HEK293 (cell line): ENCODE measurements around the gene RBFOX1.

ENCODE experiments used
- KLF16 ChIP-seq: fragments of 450-650 bp; formaldehyde crosslinking; IDR thresholded peaks from 2 replicates; pipeline ENCODE4 v1.5.1; 2017; ENCODE audit warnings: missing biosample characterization, missing genetic modification characterization
- ZNF223 ChIP-seq: fragments of 450-650 bp; formaldehyde crosslinking; IDR thresholded peaks from 2 replicates; pipeline ENCODE4 v1.5.1; 2016; ENCODE audit warnings: missing biosample characterization, missing genetic modification characterization
- ZNF48 ChIP-seq: fragments of 450-650 bp; formaldehyde crosslinking; IDR thresholded peaks from 2 replicates; pipeline ENCODE4 v1.5.1; 2016; ENCODE audit warnings: missing biosample characterization, missing genetic modification characterization
- ZNF654 ChIP-seq: fragments of 450-650 bp; formaldehyde crosslinking; IDR thresholded peaks from 2 replicates; pipeline ENCODE4 v1.5.1; 2016; ENCODE audit warnings: low read depth, missing biosample characterization, missing genetic modification characterization
- TF ChIP-seq, protein P1 (sequence below): fragments of 450-650 bp; formaldehyde crosslinking; IDR thresholded peaks from 2 replicates; pipeline ENCODE4 v1.5.1; 2016; ENCODE audit warnings: missing biosample characterization, missing genetic modification characterization
- TF ChIP-seq, protein P2 (sequence below): fragments of 450-650 bp; formaldehyde crosslinking; IDR thresholded peaks from 2 replicates; pipeline ENCODE4 v1.5.1; 2017; ENCODE audit warnings: missing biosample characterization, missing genetic modification characterization

- TF ChIP-seq ZNF48 (tag by site-specific recombination), result no peak
- TF ChIP-seq, protein P1, sequence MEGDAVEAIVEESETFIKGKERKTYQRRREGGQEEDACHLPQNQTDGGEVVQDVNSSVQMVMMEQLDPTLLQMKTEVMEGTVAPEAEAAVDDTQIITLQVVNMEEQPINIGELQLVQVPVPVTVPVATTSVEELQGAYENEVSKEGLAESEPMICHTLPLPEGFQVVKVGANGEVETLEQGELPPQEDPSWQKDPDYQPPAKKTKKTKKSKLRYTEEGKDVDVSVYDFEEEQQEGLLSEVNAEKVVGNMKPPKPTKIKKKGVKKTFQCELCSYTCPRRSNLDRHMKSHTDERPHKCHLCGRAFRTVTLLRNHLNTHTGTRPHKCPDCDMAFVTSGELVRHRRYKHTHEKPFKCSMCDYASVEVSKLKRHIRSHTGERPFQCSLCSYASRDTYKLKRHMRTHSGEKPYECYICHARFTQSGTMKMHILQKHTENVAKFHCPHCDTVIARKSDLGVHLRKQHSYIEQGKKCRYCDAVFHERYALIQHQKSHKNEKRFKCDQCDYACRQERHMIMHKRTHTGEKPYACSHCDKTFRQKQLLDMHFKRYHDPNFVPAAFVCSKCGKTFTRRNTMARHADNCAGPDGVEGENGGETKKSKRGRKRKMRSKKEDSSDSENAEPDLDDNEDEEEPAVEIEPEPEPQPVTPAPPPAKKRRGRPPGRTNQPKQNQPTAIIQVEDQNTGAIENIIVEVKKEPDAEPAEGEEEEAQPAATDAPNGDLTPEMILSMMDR, result no peak
- TF ChIP-seq, protein P2, sequence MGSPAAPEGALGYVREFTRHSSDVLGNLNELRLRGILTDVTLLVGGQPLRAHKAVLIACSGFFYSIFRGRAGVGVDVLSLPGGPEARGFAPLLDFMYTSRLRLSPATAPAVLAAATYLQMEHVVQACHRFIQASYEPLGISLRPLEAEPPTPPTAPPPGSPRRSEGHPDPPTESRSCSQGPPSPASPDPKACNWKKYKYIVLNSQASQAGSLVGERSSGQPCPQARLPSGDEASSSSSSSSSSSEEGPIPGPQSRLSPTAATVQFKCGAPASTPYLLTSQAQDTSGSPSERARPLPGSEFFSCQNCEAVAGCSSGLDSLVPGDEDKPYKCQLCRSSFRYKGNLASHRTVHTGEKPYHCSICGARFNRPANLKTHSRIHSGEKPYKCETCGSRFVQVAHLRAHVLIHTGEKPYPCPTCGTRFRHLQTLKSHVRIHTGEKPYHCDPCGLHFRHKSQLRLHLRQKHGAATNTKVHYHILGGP (tag by site-specific recombination), result no peak
- no peak for TF ChIP-seq ZNF654 (tag by site-specific recombination)
- no peak for TF ChIP-seq KLF16 (tag by site-specific recombination)
- no peak for TF ChIP-seq ZNF223 (tag by site-specific recombination)
Measured at GRCh38 chr16:7382521-7382920, 49.9 kb downstream of the RBFOX1 start.
